GM12864 (cell line): ENCODE data around the gene FBXL14.

Source experiments
- DNase-seq: peaks from one replicate; pipeline ENCODE4 v3.0.0-alpha.2; 2011; ENCODE audit warnings: low read depth
- H3K4me3 ChIP-seq: 2 replicates; pipeline ENCODE4 v1.5.1; 2011; ENCODE audit warnings: mild to moderate bottlenecking, low read depth, low read length, control low read depth
- TF ChIP-seq, protein P1 (sequence below): IDR thresholded peaks from 2 replicates; pipeline ENCODE4 v1.5.1; 2011; ENCODE audit warnings: low read depth, mild to moderate bottlenecking, moderate library complexity, low read length, control low read depth, inconsistent platforms; ENCODE audit errors: missing control alignments

FBXL14 gene

DNA sequence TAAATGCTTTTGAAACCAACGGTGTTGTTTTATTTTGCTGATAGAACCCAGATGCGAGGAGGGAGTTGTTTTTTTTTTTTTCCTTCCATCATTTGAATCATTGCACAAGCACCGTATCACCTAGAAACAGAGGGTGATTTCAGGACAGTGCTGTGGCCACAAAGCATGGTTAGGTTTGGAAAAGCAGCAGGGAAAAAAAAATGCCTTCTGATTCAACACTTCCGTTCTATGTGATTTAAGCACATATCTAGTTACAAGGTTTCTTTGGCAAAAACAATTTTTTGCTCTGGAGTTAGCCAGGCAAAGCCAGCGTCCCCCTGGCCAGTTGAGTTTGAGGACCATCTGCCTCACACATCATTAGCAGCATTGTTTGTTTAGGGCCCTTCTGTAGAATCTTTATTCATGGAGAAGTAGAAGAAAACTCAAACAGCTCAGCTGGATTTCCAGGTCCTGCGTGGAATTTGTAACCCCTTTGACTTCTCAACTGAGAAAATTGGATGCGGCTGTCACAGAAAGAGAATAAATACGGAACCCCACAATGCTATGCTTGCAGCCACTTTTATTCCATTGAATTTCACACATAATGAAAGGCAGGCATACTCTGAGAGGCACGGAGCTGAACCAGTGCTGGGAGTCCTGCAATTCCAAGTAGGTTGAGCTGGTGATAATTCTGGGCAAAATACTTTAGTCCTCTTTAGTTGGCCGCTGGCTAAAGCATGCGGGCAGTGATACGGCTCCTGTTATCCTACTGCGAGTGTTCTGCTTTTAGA, 17.6 kb upstream of the FBXL14 start:
- TF ChIP-seq, protein P1, sequence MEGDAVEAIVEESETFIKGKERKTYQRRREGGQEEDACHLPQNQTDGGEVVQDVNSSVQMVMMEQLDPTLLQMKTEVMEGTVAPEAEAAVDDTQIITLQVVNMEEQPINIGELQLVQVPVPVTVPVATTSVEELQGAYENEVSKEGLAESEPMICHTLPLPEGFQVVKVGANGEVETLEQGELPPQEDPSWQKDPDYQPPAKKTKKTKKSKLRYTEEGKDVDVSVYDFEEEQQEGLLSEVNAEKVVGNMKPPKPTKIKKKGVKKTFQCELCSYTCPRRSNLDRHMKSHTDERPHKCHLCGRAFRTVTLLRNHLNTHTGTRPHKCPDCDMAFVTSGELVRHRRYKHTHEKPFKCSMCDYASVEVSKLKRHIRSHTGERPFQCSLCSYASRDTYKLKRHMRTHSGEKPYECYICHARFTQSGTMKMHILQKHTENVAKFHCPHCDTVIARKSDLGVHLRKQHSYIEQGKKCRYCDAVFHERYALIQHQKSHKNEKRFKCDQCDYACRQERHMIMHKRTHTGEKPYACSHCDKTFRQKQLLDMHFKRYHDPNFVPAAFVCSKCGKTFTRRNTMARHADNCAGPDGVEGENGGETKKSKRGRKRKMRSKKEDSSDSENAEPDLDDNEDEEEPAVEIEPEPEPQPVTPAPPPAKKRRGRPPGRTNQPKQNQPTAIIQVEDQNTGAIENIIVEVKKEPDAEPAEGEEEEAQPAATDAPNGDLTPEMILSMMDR, result no peak
- H3K4me3 ChIP-seq, result no peak overlapping the region
- no peak for DNase-seq

DNA sequence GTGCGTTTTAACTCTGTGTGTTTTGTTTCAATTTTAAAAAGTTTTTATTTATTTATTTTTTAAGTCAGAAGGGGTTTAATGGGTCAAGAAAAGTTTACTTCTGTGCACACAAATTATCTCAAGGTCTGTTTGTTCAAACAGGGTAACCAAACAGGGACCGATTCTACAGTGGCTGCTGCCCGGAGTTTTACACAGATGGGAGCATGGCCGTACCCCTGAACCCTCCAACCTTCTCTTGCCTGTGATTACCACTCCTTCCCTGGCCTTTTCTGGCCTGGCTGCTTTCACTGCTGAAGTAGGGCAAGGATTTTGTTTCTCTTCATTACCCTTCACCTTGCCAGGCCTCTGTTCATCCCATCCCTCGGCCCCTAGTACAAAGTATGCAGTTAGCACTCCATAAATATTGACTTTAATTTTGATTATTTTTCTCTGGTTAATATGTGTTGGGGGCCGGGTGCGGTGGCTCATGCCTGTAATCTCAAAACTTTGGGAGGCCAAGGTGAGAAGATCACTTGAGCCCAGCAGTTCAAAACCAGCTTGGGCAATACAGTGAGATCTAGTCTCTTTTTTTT, 15.8 kb upstream of the FBXL14 start:
- TF ChIP-seq, protein P1, result no peak
- DNase-seq, result no peak
- H3K4me3 ChIP-seq, result no peak overlapping the region

DNA sequence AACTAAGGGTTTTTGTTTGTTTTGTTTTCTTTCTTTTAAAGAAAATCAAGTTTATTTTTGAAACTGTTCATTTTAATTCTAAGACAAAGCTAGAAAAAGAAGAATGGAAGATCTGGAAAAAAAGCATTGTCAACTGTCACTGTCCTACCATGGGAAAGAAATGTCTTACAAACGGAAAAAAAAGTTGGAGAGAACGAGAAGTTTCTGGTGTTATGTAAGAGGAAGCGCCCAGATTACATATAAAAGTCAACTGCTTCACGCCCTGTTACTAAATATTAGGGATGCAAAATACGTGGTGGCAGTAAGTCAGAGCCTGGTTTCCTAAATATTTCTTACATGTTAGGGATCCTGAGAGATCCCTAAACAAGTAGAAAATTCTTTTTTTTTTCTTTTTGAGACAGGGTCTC, 14.3 kb upstream of the FBXL14 start:
- no peak for DNase-seq
- H3K4me3 ChIP-seq, result no peak overlapping the region
- TF ChIP-seq, protein P1, result no peak

DNA sequence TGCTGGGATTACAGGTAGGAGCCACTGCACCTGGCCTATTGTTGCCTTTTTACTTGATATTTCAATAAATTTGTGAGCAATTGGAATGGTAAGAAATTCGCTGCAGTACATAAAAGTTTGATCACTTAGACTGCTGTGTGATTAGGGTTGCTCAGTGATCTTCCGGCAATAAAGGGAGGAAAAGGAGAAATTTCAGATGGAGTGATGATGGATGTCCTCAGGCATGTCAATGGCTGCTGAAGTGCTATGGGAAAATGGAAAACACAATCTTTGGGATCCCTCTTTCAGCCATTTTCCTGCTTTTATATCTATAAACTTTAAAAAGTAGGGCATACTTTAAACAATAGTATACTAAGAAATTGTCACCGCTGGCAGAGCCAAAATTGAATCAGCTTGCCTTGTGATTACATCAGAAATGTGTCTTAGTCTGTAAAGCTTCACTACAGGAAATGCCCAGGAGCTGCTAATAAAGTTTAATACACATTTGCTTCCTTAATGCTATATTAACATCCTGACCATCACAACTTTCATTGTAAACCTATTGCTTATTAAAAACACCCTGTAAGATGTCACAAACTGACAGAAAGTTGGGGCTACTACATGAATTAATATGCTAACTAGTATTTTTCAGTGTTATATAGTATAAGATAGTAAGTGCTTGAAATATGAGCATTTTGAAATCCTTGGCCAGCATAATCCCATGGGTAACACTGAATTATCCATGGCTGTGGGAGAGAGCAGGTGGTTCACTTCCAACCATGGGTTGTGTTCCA, 13.7 kb upstream of the FBXL14 start:
- no peak for DNase-seq
- H3K4me3 ChIP-seq, result no peak overlapping the region
- TF ChIP-seq, protein P1, result no peak

DNA sequence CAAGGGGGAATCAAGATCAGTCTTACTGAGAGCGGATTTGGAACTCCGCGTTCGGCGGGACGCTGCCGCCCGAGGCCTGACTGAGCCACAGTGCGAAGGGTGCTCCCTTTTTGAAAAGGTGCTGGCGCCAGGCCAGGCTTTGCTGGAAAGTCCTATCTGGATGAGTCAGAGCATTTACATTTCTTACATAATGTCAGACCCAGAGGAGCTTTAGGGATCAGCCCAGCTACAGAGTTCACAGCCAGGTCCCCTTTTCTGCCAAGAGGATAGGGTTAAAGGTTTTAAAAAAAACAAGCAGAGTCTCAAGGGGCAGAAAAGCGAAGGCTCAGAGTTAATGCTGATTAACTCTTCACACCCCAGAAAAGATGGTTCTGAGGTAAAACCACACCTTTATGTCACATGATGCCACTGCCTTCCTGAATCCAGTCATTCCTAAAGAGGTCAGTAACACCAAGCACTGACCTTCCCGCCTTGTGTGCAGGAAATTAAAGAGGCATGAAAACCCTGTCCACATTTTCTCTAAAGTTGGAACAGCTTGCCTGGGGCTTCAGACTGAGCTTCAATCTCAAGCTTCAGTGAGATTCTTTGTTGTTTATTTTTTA, 11.7 kb upstream of the FBXL14 start:
- TF ChIP-seq, protein P1, result no peak
- peak; percentile 78 for DNase-seq

DNA sequence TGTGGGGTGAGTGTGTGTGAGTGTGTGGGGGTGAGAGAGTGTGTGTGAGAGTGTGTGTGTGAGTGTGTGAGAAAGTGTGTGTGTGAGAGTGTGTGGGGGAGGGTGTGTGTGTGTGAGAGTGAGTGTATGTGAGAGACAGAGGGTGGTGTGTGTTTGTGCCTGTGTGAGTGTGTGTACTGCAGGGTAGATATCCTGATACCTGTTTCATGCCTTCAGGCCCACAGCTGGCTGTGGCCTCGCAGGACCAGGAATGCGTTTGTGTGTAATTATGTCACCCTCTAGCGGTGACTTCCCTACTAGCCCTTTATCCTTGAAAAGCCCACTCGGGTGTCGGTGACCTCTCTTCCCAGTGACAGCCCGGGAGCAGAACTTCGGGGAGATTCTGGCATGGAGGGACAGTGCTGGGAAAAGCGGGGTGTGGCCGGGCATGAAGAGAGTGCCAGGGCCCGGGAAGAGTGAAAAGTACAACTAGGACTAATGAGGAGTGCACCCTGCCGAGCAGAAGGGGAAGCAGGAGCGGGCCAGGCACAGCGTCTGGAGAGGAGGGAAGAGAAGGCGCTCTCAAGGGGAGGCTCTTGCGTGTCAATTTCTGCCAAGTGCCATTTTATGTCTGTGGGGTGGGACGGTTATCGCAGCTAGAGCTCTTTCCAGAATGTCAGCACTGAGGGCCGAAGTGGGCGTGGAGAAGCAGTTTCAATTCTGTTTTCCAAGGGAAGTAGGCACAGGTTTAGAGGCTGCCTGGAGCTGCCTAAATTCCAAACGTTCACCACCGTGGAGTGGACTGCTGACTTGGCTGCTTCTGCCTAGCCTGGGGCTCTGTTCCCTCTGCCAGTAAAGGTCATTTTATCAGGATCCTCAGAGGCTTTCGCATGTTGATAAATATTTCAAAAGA, 11.0 kb upstream of the FBXL14 start:
- H3K4me3 ChIP-seq, result peak overlapping the region; percentile 44
- DNase-seq, result no peak
- TF ChIP-seq, protein P1, result peak; percentile 84

More for the DNA sequence above, 11.7 kb upstream of the FBXL14 start:
- peak overlapping the region; percentile 44; the same call in 1 of the 2 replicates for H3K4me3 ChIP-seq
